ENCODE results near the gene NR4A2.
"Not testable (repeated sequence)": the region's sequence is repeated elsewhere in the genome, so short reads cannot be mapped to it uniquely, and the experiment has no call there.

The NR4A2 gene

GRCh38 chr2:156317631-156318030 is 14.9 kb downstream of the NR4A2 start:
- Histone ChIP-seq H3K27me3 (ENCODE audit: low read depth, low read length) (peaks cover 17% of the 10 kb centered on the region), H3K27ac (ENCODE audit: low read length) (no peak overlapping the region), H3K36me3 (ENCODE audit: control insufficient read depth in 1 of 2, insufficient read depth in 2 of 2, low read length in 2 of 2) (no peaks in the 10 kb centered on the region), H3K4me1 (ENCODE audit: control insufficient read depth in 1 of 2, insufficient read depth in 2 of 2, low read length in 2 of 2) (peaks cover 0 to 21% of the 10 kb centered on the region in 2 donors), H3K9me3 (ENCODE audit: control insufficient read depth in 1 of 2, low read length in 2 of 2) (no peaks in the 10 kb centered on the region), H3K4me3 (ENCODE audit: low read depth in 1 of 2, low read length in 2 of 2) (no peak overlapping the region)

- no peaks in the 10 kb centered on the region for H3K27me3 ChIP-seq (ENCODE audit: low read depth, low read length)
- H3K4me1 ChIP-seq (ENCODE audit: control insufficient read depth in 1 of 2, insufficient read depth in 2 of 2, low read length in 2 of 2) = no peaks in the 10 kb centered on the region
- no peak overlapping the region for H3K4me3 ChIP-seq (ENCODE audit: low read depth in 1 of 2, low read length in 2 of 2)
- H3K9me3 ChIP-seq (ENCODE audit: control insufficient read depth in 1 of 2, low read length in 2 of 2) = no peaks in the 10 kb centered on the region
- no peaks in the 10 kb centered on the region for H3K36me3 ChIP-seq (ENCODE audit: control insufficient read depth in 1 of 2, insufficient read depth in 2 of 2, low read length in 2 of 2)
- H3K27ac ChIP-seq (ENCODE audit: low read length) = no peak overlapping the region
Observed at GRCh38 chr2:156311976-156312375, 20.5 kb downstream of the NR4A2 start.

- Histone ChIP-seq H3K9me3 (ENCODE audit: control insufficient read depth in 1 of 2, low read length in 2 of 2) (no peaks in the 10 kb centered on the region), H3K27me3 (ENCODE audit: low read depth, low read length) (no peaks in the 10 kb centered on the region), H3K4me1 (ENCODE audit: control insufficient read depth in 1 of 2, insufficient read depth in 2 of 2, low read length in 2 of 2) (no peaks in the 10 kb centered on the region), H3K27ac (ENCODE audit: low read length) (no peak overlapping the region), H3K36me3 (ENCODE audit: control insufficient read depth in 1 of 2, insufficient read depth in 2 of 2, low read length in 2 of 2) (no peaks in the 10 kb centered on the region), H3K4me3 (ENCODE audit: low read depth in 1 of 2, low read length in 2 of 2) (no peak overlapping the region)
Observed at GRCh38 chr2:156310773-156311172, 21.7 kb downstream of the NR4A2 start.

- Histone ChIP-seq H3K27ac (ENCODE audit: low read length) (no peak overlapping the region), H3K27me3 (ENCODE audit: low read depth, low read length) (no peaks in the 10 kb centered on the region), H3K9me3 (ENCODE audit: control insufficient read depth in 1 of 2, low read length in 2 of 2) (no peaks in the 10 kb centered on the region), H3K4me1 (ENCODE audit: control insufficient read depth in 1 of 2, insufficient read depth in 2 of 2, low read length in 2 of 2) (no peaks in the 10 kb centered on the region), H3K36me3 (ENCODE audit: control insufficient read depth in 1 of 2, insufficient read depth in 2 of 2, low read length in 2 of 2) (no peaks in the 10 kb centered on the region), H3K4me3 (ENCODE audit: low read depth in 1 of 2, low read length in 2 of 2) (no peak overlapping the region)
Observed at GRCh38 chr2:156309917-156310316, 22.6 kb downstream of the NR4A2 start.

- no peaks in the 10 kb centered on the region for H3K27me3 ChIP-seq (ENCODE audit: low read depth, low read length)
- H3K36me3 ChIP-seq (ENCODE audit: control insufficient read depth in 1 of 2, insufficient read depth in 2 of 2, low read length in 2 of 2) = no peaks in the 10 kb centered on the region
- H3K4me3 ChIP-seq (ENCODE audit: low read depth in 1 of 2, low read length in 2 of 2) = no peak overlapping the region
- no peaks in the 10 kb centered on the region for H3K9me3 ChIP-seq (ENCODE audit: control insufficient read depth in 1 of 2, low read length in 2 of 2)
- no peak overlapping the region for H3K27ac ChIP-seq (ENCODE audit: low read length)
- H3K4me1 ChIP-seq (ENCODE audit: control insufficient read depth in 1 of 2, insufficient read depth in 2 of 2, low read length in 2 of 2) = no peaks in the 10 kb centered on the region
Observed at GRCh38 chr2:156309167-156309566, 23.4 kb downstream of the NR4A2 start.

- H3K4me3 ChIP-seq (ENCODE audit: low read depth in 1 of 2, low read length in 2 of 2) = no peak overlapping the region
- H3K36me3 ChIP-seq (ENCODE audit: control insufficient read depth in 1 of 2, insufficient read depth in 2 of 2, low read length in 2 of 2) = no peaks in the 10 kb centered on the region
- H3K27me3 ChIP-seq (ENCODE audit: low read depth, low read length) = no peaks in the 10 kb centered on the region
- no peaks in the 10 kb centered on the region for H3K9me3 ChIP-seq (ENCODE audit: control insufficient read depth in 1 of 2, low read length in 2 of 2)
- no peaks in the 10 kb centered on the region for H3K4me1 ChIP-seq (ENCODE audit: control insufficient read depth in 1 of 2, insufficient read depth in 2 of 2, low read length in 2 of 2)
- no peak overlapping the region for H3K27ac ChIP-seq (ENCODE audit: low read length)
Observed at GRCh38 chr2:156306821-156307220, 25.7 kb downstream of the NR4A2 start.

- Histone ChIP-seq H3K4me1 (ENCODE audit: control insufficient read depth in 1 of 2, insufficient read depth in 2 of 2, low read length in 2 of 2) (no peaks in the 10 kb centered on the region), H3K27me3 (ENCODE audit: low read depth, low read length) (no peaks in the 10 kb centered on the region), H3K36me3 (ENCODE audit: control insufficient read depth in 1 of 2, insufficient read depth in 2 of 2, low read length in 2 of 2) (no peaks in the 10 kb centered on the region), H3K9me3 (ENCODE audit: control insufficient read depth in 1 of 2, low read length in 2 of 2) (peaks cover 0 to 2% of the 10 kb centered on the region in 2 donors), H3K27ac (ENCODE audit: low read length) (no peak overlapping the region), H3K4me3 (ENCODE audit: low read depth in 1 of 2, low read length in 2 of 2) (no peak overlapping the region)
Observed at GRCh38 chr2:156305121-156305520, 27.4 kb downstream of the NR4A2 start.

- H3K9me3 ChIP-seq (ENCODE audit: control insufficient read depth in 1 of 2, low read length in 2 of 2) = peaks cover 0 to 6% of the 10 kb centered on the region in 2 donors
- H3K4me1 ChIP-seq (ENCODE audit: control insufficient read depth in 1 of 2, insufficient read depth in 2 of 2, low read length in 2 of 2) = no peaks in the 10 kb centered on the region
Observed at GRCh38 chr2:156300337-156300736, 32.2 kb downstream of the NR4A2 start.

GRCh38 chr2:156294945-156295580 is 37.5 kb downstream of the NR4A2 start:
- H3K27me3 ChIP-seq (ENCODE audit: low read depth, low read length) = no peaks in the 10 kb centered on the region
- H3K4me1 ChIP-seq (ENCODE audit: control insufficient read depth in 1 of 2, insufficient read depth in 2 of 2, low read length in 2 of 2) = no peaks in the 10 kb centered on the region
- H3K27ac ChIP-seq (ENCODE audit: low read length) = no peak overlapping the region
- no peaks in the 10 kb centered on the region for H3K36me3 ChIP-seq (ENCODE audit: control insufficient read depth in 1 of 2, insufficient read depth in 2 of 2, low read length in 2 of 2)
- peaks cover 0 to 3% of the 10 kb centered on the region in 2 donors for H3K9me3 ChIP-seq (ENCODE audit: control insufficient read depth in 1 of 2, low read length in 2 of 2)
- no peak overlapping the region for H3K4me3 ChIP-seq (ENCODE audit: low read depth in 1 of 2, low read length in 2 of 2)

More at GRCh38 chr2:156300337-156300736, 32.2 kb downstream of the NR4A2 start:
- H3K27ac ChIP-seq (ENCODE audit: low read length) = no peak overlapping the region
- no peaks in the 10 kb centered on the region for H3K36me3 ChIP-seq (ENCODE audit: control insufficient read depth in 1 of 2, insufficient read depth in 2 of 2, low read length in 2 of 2)
- no peak overlapping the region for H3K4me3 ChIP-seq (ENCODE audit: low read depth in 1 of 2, low read length in 2 of 2)
- no peaks in the 10 kb centered on the region for H3K27me3 ChIP-seq (ENCODE audit: low read depth, low read length)

- H3K9me3 ChIP-seq (ENCODE audit: control insufficient read depth in 1 of 2, low read length in 2 of 2); H3K4me3 ChIP-seq (ENCODE audit: low read depth in 1 of 2, low read length in 2 of 2); H3K27ac ChIP-seq (ENCODE audit: low read length); H3K4me1 ChIP-seq (ENCODE audit: control insufficient read depth in 1 of 2, insufficient read depth in 2 of 2, low read length in 2 of 2); H3K36me3 ChIP-seq (ENCODE audit: control insufficient read depth in 1 of 2, insufficient read depth in 2 of 2, low read length in 2 of 2); H3K27me3 ChIP-seq (ENCODE audit: low read depth, low read length): not testable (repeated sequence)
Observed at GRCh38 chr2:156293382-156293781, 39.1 kb downstream of the NR4A2 start.

- Histone ChIP-seq H3K4me3 (ENCODE audit: low read depth in 1 of 2, low read length in 2 of 2) (no peak overlapping the region), H3K27ac (ENCODE audit: low read length) (no peak overlapping the region), H3K4me1 (ENCODE audit: control insufficient read depth in 1 of 2, insufficient read depth in 2 of 2, low read length in 2 of 2) (no peaks in the 10 kb centered on the region), H3K9me3 (ENCODE audit: control insufficient read depth in 1 of 2, low read length in 2 of 2) (no peaks in the 10 kb centered on the region), H3K36me3 (ENCODE audit: control insufficient read depth in 1 of 2, insufficient read depth in 2 of 2, low read length in 2 of 2) (no peaks in the 10 kb centered on the region), H3K27me3 (ENCODE audit: low read depth, low read length) (no peaks in the 10 kb centered on the region)
Observed at GRCh38 chr2:156279446-156280150, 52.9 kb downstream of the NR4A2 start.
